H4 (cell line): ENCODE measurements around the gene CEP20. TPM values are rescaled to one million over a fixed set of nuclear protein-coding genes. Genes with fewer than 3 reads are reported as not detected.
"Not testable (repeated sequence)": the region's sequence is repeated elsewhere in the genome, so short reads cannot be mapped to it uniquely, and the experiment has no call there.

Experiments
- DNase-seq: peaks from one replicate; pipeline ENCODE4 v3.0.0-alpha.2; 2015; ENCODE audit warnings: low spot score
- total RNA-seq: library from RNA; depleted of rRNA; stranded (reverse); fragments of >200 nt; shearing (Covaris generic); gene quantifications from 2 replicates; pipeline ENCODE4 v1.2.3, GENCODE V29; 2014

Gene CEP20
- total RNA-seq, 1 experiment from 2014 or later, result 87.2 TPM

DNA sequence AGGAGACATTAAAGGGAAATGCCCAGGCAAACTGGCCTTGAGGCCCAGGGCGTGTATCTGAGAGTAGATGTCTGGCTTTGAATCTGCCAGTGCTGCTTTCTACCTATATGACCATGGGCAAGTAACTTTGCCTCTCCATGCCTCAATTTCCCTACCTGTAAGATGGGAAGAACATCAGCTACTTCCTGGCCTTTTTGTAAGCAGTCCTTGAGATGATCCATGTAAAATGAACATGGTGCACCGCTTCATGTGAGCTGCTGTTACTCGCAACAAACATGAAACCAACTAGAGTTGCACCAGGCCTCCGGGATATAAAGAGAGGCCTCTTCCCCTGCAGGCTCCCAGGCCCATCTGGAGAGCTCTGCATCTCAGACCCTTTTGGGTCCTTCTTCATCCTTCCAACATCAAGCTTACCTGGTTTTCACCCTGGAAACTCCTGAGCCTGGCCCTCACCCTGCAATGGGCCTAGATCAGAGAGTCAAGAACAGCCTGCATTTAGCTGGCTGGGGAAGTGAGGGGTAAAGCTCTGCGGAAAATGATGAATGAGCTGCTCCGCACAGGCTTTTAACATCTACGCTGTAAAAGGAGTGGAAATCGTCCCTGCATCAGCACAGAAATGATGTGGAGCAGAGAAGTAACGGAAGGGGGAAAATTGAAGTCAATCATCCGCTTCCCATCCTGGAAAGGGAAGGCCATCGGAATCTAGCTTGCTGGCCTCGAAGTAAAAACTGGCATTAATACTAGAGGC lies 29.3 kb downstream of the CEP20 start:
- no peak for DNase-seq

DNA sequence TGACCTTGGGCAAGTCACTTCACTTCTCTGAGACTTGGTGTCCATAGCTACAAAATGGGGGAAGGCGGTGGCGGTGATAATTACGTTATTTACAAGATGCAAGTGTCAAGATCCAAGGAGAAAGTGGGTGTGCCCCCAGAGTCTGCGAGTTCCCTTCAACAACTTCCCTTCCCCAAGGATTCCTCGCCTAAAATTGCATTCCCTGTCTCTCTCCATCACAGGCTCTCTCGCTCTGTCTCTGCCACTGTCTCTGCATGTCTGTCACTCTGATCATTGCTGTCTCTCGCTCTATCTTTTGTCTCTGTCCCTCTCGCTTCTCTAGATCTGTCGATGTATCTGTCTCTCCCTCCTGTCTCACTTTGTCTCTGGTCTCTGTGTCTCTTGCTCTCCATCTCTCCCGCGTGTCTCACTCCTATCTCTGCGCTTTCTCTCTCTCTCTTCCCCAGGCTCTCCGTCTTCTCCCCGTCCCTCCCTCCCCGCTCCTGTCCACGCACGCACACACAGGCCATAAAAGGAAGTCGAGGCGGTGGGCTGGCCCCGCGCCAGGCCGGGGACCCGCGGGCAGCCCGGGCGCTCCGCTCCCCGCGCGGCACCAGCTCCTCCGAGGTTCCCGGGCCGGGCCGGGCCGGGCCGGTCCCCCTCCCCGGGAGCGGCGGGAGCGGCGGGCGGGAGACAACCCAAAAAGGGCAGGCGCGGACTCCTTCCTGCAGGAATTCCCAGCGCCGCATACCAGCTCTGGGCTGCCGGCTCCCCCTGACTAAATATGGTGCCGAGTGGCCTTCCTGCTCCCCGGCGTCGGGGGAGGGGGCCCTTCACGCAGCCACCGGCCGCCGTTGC lies 30.5 kb downstream of the CEP20 start:
- DNase-seq, result no peak

DNA sequence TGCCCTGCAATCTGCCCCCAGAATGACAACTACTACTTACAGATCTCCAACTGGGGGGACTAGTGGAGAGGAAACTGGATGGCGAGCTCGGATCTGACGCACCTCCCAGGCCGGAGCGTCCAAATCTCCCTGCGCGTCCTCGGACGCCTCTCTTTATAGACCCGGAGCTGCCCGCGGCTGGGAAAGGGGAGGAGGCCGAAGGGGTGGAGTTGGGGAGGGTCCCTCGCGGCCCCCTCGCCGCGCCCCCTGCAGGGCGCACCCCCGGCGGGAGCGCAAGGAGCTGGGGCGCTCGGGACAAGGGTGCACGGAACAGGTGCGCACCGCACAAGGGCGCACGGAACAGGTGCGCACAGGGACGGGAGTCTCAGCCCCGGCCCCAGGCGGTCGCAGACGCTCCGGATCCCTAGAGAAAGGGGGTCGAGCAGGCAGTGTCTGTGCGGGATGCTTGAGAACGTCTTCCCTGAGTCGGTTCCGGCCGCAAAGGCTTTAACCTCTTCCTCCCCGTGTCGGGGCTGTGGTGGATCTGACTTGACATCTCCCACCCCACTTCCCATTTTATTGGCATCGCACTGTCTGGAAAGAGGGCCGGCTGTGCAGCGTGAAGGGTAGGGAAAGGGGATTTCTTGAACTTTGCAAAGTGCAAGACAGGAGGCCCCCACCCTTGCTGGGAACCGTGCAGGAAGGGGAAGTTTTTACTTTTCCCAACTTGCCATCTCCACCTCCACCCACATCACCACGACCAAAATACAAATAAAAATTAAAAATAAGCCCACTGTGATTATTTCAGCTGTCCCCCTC lies 31.3 kb downstream of the CEP20 start, which contains the start of gene MYH11:
TSS of gene MYH11 (minus strand) at position 128 of the 798 bp plus-strand sequence. CDS start 18,776 bp downstream, outside the sequence.
- DNase-seq, result no peak

DNA sequence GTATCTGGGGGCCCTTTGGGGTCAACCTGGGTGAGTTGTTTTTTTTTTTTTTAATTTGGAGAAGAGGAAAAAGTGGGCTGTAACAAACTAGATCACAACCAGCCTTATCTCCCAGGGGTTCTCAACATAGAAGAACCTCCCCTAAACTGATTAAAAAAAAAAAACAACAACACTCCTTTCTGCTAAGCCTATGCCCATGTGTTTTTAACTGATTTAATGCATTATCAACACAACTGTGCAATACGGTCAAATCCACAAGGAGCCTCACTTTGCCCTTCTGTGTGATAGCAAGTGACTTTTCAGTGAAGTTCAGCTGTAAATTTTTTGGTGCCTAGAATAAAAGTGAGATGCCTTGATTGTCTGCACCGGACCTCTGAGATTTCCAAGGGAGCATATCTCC lies 32.2 kb downstream of the CEP20 start:
- no peak for DNase-seq

DNA sequence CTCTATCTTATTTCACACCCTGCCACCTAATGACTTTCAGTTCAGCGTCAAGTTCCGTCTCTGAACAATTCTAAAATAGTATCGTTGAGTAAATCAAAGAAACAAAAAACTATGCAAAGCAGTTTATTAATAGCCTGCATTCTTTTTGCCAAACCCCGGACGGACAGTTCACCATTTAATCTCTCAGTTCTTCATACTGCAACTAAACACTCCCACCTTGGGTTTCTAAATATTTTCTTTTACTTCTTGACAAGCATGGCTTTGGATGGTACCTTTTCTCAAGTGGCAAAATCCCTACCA lies 32.7 kb downstream of the CEP20 start:
- no peak for DNase-seq

DNA sequence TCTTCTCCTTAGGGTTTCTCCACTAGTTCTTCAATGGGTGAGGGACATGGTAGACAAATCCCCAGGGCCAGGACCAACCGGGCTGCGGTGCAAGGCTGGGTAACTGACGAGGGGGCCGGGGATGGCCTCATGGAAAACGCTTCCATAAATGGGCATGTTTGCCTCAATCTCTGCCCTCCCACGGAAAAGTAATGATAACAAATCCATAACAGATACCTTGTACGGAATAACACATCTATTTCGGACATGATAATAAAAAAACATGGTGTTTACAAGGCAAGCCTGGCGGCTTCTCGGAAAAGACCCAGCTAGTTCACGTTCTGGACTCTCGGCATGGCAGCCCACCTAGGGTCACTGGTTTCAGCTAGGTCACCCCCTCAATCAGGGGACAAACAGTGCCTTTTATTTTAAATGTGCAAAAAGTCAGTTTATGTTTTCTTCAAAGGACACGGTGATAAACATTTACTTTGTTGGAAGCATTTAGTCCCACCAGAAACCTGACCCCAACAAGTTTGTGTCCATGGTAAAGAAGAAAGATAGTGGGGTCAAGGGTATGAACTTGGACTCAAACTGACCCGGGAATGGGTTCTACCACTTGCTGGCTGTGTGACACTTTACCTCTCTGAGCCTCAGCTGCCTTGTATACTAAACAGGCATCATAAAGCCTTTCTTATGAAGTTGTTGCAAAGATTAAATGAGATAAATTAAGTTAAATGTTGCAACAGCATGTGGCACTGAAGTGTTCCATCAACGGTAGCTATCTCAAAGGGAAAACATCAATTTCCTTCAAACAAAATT lies 33.3 kb downstream of the CEP20 start:
- DNase-seq, result no peak

DNA sequence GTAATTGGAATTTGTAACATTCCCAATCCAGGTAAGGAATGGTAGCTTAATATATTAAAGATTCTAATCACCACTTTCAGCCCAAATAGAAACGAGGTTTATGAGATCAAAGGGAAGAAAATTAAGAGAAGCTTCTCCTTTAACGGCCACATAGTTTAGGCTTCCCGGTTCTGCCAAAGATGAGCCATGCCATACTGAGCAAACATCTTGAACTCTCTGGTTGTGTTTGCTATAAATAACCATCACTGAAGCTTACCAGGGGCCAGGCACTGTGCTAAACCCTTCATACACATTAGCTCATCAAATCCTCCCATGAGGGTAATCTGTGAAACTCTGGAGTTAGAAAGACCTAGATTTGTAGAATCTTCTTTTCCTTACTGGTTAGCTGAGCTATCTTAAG lies 34.3 kb downstream of the CEP20 start:
- no peak for DNase-seq

DNA sequence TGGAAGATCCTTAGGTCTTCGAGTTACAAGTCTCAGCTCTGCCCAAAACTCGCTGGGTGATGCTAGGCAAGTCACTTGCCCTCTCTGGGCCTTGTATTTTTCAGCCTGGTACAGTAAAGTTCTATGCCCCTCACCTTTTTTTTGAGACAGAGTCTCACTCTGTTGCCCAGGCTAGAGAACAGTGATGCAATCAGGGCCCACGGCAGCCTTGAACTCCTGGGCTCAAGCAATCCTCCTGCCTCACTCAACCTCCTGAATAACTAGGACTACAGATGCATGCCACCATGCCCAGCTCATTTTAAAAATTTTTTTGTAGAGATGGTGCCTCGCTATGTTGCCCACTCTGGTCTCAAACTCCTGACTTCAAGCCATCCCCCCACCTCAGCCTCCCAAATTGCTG lies 35.4 kb downstream of the CEP20 start:
- no peak for DNase-seq

DNA sequence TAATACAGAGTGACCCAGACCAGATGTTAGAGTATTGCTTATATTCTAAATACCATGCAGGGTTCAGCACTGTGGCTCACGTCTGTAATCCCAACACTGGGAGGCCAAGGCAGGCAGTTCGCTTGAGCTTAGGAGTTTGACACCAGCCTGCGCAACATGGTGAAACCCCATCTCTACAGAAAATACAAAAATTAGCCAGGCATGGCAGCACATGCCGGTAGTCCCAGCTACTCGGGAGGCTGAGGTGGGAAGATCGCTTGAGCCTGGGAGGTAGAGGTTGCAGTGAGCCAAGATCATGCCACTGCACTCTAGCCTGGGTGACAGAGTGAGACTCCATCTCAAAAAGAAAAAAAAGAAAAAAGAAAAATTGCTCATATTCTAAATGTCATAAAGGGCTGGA lies 37.8 kb downstream of the CEP20 start:
- not testable (repeated sequence) for DNase-seq

DNA sequence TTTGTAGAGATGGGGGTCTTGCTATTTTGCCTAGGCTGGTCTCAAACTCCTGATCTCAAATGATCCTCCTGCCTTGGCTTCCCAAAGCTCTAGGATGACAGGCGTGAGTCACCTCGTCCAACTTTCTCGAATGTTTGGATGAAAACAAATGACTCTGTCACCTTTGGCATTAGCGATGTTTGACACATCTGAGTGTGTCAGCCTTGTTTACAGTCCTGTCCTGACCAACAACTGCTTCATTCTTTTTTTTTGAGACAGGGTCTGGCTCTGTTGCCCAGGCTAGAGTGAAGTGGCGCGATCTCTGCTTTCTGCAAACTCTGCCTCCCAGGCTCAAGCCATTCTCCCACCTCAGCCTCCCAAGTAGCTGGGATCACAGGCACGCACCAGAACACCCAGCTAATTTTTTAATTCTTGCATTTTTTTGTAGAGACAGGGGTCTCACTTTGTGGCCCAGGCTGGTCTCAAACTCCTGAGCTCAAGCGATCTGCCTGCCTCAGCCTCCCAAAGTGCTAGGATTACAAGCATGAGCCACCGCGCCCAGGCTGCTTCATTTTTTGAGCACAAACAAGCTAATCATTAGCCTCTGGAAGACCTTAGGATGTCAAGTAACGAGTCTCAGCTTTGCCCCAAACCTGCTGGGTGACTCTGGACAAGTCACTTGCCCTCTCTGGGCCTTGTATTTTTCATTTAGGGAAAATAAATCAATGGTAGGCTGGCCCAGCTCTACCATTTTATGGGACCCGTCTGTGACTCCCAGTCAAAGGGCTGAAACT lies 39.0 kb downstream of the CEP20 start:
- DNase-seq, result no peak

DNA sequence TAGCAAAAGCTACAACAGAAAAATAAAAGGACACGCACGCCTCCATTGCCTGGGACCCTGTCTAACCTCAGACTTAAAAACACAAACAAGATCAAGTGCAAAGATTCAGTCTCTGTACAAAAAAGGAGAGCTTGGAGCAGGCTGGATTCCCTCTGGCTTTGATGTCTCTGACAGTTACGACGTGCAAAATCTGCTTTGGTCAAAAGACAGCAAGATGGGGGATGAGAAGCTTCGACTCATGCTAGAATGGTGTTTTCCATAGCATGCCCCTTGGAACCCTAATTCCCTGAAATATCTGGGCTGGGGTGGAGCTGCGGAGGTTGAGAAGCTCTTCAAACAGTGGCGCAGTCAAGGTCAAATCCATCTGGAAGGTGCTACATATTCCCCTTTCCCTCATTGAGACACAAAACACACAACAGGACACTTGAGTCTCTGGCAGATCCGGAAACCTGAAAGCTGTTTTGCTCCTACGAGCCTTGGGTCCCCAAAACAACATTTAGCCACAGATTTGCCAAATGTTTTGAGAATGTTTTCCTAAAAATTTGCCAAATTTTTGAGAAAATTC lies 40.7 kb downstream of the CEP20 start:
- DNase-seq, result no peak

DNA sequence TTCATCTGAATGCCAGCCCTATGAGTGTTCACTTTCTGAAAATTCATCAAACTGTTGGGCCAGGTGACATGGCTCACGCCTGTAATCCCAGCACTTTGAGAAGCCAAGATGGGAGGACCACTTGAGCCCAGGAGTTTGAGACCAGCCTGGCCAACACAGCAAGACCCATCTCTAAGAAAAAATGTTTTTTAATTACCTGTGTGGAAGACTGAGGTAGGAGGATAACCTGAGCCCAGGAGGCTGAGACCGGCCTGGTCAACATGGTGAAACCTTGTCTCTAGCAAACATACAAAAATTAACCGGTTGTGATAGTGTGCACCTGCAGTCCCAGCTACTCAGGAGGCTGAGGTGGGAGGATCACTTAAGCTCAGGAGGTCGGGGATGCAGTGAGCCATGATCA lies 41.9 kb downstream of the CEP20 start:
- no peak for DNase-seq

DNA sequence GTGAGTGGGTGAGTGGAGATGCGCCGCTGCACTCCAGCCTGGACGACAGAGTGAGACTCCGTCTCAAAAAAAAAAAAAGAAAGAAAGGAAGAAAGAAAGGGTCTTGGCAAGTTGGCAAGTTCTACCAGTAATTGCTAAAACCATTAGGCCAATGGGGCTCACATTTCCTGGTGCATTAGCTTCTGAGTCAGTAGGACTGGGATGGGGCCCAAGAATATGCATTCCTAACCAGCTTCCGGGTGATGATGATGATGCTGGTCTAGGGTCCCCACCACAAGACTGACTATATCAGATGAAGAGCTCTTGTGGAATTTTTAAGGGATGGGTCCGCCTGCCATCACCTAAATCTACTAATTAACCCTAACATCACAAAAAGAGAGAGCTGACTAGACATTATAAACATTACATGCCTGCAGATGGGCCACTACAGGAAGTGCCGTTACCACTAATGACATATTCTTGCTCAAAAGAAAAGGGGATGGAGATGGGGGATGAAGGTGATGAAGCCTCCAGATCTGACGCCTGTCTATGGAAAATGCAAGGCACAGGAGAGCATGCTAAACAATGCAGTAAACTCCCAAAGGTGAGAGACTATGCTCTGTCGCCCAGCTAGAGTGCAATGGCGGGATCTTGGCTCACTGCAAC lies 44.6 kb downstream of the CEP20 start:
- DNase-seq, result no peak

DNA sequence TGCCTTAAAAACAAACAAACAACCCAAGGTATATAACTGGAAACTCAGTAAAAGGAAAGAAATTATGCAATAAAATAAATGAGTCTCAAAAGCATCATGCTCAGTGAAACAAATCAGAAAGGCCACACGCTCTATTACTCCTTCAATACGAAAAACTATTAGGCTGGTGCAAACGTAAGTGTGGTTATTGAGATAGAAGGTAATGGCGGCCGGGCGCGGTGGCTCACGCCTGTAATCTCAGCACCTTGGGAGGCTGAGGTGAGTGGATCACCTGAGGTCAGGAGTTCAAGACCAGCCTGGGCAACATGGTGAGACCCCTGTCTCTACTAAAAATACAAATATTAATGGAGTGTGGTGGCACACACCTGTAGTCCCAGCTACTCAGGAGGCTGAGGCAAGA lies 49.2 kb downstream of the CEP20 start:
- DNase-seq, result not testable (repeated sequence)

DNA sequence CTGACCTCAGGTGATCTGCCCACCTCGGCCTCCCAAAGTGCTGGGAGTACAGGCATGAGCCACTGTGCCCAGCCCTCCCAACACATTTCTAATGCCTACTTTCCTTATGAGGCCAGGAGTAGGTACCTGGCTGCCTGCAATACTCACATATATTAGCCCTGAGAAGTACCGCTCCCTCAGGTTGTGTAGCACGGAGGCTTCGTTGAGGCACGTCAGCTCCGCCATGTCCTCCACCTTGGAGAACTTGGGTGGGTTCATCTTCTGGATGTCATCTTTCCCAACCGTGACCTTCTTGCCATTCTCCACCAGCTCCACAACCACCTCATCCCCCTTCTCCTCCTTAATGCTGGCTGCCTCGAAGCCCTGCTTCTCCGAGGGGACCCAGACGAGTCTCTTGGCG lies 50.6 kb downstream of the CEP20 start:
- no peak for DNase-seq

DNA sequence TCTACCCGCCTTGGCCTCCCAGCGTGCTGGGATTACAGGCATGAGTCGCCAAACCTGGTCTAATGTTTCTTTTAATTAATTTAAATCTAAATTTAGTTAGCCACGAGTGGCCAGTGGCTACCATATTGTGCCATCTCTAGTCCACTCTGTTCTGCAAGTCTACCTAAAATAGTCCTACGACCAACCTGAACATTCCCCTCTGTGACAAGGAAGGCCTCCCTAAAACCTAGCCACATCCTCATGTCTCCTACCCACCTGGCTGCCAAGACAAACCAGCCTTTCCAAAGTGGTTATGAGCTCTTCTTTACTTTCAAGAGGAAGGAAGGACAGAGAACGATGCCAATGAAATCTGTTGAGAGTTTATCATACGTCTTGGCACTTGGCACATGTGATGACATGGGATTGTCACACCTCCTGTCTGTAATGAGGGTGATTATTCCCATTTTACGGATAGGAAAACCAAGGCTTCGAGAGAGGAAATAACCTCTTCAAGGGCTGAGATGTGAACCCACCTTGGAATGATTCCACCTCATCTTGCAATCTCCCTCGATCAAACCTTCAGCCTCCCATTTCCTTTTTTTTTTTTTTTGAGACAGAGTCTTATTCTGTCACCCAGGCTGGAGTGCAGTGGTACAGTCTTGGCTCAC lies 51.3 kb downstream of the CEP20 start:
- DNase-seq, result no peak

DNA sequence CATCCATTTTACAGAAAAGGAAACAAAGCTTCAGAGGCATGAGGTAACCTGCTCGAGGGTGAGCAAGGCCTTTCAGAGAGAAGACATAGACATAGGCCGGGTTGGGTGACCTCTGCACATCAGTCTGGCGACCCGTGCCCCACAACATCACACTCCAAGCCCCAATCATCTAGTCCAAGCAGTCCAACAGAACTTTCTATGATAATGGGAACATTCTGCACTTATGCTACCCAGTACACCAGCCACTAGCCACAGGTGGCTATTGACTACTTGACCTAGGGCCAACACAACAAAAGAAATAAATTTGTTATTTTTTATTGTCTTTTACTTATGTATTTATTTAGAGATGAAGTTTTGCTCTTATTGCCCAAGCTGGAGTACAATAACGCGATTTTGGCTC lies 52.3 kb downstream of the CEP20 start:
- no peak for DNase-seq

DNA sequence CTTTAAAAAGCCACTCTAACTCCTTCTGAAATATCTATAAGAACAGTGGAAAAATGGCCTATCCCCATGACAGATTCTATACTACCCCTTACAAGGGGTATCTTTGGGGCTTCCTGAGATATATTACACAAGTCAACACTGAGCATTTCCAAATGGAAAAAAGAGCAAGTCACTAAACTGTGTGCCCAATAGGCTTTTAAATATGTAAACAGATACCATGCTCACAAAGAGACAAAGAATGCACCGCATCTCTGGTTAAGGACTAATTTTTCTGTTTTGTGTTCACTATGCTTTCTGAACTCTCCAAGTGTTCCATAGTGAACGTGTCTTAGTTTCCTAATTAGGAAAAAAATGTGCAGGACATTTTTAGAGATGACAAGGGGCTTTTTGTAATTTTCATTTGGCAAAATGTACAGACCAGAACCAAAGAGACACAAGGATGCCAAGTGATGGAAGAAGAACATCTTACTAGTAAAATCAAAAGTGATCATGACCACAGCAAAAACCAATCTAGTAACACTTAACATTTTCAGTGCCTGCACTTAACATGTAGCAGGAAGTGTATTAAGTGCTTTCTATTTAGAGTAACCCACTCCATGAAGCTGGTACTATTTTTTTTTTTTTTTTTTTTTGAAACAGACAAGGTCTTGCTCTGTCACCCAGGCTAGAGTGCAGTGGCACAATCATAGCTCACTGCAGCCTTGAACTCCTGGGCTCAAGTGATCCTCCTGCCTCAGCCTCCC lies 53.1 kb downstream of the CEP20 start:
- no peak for DNase-seq

DNA sequence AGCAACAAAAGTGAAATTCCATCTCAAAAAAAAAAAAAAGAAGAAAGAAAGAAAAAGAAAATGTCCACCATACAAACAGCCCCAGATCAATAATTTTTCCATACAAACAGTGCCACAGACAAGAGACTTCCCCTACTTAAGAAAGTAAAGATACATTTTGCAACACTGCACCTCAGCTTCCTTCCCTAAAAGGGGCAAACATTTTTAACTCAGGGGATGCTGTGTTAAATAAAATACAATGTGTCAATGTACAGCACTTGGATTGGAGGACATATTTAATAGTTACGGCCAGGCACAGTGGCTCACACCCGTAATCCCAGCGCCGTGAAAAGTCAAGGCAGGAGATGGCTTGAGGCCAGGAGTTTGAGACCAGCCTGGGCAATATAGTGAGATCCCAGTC lies 53.9 kb downstream of the CEP20 start:
- no peak for DNase-seq
